DMS153 treated with DMSO at 0.1 percent for 48 hours (cell line): ENCODE measurements around the gene OBSCN.
"Not testable (repeated sequence)": the region's sequence is repeated elsewhere in the genome, so short reads cannot be mapped to it uniquely, and the experiment has no call there.

ENCODE experiments used
- DNase-seq: peaks from one replicate; lab custom pipeline; 2025; ENCODE audit not compliant: unreplicated experiment; lab: John Stamatoyannopoulos, UW

OBSCN gene

DNA sequence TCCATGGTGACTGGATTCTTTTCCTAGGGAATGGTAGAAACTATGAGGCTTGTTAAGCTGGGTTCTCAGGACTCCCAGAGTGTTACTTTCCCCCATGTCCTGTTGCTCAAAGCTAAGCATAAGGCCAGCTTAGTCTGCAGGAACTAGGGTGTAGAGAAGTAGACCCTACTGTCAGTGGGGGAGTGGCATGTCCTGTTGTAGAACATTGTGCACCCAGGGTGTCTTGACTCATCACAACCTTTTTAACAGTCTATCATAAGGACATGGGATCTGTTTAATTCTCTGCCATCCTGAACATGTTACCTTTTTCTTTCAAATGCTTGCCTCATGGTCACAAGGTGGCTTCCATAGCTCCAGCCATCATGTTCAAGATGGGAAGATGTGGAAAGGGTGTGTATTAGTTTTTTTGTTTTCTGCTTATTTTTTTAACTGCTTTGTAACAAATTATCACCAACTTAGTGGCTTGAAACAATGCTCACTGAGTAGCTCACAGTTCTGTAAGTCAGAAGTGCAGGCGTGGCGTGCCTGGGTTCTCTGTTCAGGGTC lies 17.4 kb downstream of the OBSCN start:
- no peak for DNase-seq

DNA sequence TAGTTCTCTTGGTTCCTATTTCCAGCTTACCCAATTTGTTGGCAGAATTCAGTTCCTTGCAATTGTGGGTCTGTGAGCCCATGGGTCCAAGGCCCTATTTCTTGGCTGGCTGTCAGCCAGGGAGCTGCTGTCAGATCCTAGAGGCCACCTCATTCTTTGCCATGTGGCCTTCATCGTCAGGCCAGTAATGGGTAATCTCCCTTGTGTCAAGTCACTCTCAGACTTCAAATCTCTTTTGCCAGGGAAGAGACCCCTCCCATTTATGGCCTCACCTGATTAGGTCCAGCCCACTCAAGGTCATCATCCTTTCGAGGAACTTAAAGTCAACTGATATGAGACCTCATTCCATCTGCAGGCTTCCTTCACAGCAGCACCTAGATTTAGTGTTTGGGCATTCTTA lies 17.9 kb downstream of the OBSCN start:
- DNase-seq = no peak

DNA sequence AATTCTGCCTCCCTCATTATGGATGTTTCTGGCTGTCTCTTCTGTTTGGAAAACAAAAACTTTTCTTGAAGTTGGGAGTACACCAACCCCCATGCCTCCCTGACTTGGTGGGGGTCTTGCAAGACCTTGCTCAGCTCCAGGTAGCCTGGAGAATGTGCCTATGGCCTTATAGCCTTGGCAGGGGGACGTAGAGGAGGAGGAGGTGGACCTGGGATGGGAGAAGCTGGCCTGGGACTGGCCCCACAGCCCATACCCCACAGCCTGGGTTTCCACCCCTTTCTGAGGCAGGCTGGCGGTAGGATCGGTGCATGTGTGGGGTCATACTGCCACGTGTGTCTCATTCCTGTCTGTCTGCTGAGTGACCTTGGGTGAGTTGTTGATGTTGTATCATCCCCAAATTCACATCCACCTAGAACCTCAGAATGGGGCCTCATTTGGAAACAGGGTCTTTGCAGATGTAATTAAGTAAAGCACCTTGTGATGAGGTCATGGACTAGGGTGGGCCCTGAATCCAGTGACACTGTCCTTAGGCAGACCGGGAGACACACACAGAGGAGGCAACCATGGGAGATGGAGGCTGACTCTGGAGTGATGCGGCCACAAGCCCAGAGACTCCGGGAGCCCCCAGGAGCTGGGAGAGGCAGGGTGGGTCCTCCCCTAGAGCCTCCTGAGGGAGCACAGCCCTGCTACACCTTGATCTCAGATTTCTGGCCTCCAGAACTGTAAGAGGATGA lies 18.5 kb downstream of the OBSCN start:
- no peak for DNase-seq

DNA sequence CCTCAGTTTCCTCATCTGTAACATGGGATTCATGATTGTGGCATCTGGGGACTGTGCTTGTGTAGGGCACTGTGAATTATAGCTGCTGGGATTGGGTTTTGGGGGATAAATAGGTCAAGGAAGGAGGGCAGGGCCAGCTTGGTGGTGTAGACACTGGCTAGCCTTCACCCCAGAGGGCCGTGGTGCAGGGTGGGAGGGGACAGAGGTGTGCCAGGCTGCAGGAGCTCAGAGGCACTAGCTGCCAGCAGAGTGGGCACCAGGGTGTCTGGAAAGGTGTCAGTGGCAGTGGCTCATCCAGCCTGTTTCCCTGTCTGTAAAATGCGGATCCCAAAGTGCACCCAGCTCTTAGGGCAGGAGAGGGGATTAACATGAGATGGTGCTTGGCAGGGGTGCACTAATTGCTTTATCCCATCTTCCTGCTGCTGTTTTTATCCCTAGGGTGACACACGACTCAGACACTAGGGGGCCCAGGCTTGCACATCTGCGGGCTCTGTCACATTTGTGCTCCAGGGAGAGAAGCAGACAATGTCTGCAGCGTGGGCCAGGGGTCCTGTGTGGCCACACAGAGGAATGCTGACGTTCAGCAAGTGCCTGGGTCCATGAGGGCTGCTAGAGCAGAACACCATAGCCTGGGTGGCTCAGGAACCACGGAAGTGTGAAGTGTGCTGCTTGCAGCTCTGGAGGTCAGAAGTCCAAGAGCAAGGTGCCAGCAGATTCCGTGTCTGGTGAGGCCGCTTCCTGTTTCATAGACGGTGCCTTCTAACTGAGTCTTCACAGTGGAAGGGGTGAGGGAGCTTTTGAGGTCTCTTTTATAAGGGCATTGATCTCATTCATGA lies 19.3 kb downstream of the OBSCN start:
- no peak for DNase-seq

DNA sequence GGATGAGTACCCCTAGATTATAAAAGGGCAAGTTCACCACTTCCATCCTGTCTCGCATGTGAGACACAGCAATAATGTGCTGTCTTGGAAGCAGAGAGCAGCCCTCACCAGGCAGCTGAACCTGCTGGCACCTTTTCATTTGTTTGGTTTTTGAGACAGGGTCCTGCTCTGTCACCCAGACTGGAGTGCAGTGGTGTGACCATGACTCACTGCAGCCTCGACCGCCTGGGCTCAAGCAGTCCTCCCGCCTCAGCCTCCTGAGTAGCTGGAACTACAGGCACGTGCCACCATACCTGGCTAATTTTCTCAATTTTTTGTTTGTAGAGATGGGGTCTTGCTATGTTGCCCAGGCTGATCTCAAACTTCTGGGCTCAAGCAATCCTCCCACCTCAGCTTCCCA lies 20.3 kb downstream of the OBSCN start:
- DNase-seq = not testable (repeated sequence)

DNA sequence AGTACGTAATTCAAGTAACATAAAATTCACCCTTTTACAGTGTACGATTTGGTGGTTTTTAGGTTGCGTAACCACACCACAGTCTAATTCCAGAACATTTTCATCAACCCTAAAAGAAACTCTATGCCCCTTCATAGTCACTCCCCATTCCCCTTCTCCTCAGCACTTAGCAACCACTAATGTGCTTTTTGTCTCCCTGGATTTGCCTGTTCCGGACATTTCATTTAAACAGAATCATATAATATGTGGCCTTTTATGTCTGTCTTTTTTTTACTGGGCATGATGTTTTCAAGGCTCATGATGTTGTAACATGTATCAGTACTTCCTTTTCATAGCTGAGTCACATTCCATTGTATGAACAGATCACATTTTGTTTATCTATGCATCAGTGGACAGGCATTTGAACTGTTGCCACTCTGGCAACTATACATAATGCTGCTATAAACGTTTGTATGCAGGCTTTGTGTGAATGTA lies 20.8 kb downstream of the OBSCN start:
- no peak for DNase-seq

DNA sequence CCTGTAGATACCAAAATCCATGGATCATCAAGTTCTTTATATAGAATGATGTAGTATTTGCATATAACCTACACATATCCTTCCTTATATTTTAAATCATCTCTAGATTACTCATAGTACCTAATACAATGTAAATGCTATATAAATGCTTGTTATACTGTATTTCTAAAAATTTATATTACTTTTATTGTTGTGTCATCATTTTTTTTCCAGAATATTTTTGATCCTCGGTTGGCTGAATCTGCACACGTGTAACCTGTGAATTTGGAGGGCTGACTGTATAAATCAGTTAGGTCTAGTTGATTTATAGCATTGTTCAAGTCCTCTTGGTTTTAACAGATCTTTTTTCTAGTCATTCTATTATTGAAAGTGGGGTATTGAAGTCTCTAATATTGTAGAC lies 23.3 kb downstream of the OBSCN start:
- DNase-seq = no peak

DNA sequence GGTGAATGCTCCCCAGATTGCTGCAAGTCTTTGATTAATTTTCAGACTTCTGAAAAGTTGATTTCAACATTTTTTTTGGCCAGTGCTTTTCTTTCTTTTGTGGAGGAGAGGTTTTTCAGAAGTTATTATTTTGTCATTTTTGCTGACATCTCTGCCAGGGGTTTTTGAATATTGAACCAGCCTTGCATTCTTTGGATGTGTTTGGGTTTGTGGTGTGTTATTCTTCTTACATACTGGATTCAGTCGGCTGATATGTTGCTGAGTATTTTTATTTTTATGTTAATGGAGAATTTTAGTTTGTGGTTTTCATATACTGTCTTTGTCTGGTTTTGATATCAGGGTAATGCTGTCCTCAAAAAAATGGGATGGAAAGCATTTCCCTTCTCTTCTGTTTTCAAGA lies 25.3 kb downstream of the OBSCN start:
- no peak for DNase-seq

DNA sequence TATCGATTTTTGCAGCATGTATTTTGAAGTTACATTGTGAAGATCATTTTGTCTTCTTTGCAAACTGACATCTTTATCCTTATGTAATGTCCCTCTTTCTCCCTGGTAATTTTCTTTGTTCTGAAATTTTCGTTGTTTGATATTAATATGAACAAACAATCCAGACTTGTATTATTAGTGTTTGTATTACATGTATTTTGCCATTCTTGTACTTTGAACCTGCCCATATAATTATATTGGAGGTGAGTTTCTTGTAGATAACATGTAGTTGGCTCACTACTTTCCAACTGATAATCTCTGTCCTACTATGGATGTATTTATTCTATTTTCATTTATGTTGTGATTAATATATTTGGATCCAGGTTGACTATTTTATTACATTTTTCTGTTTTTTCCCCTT lies 27.1 kb downstream of the OBSCN start:
- DNase-seq = no peak

DNA sequence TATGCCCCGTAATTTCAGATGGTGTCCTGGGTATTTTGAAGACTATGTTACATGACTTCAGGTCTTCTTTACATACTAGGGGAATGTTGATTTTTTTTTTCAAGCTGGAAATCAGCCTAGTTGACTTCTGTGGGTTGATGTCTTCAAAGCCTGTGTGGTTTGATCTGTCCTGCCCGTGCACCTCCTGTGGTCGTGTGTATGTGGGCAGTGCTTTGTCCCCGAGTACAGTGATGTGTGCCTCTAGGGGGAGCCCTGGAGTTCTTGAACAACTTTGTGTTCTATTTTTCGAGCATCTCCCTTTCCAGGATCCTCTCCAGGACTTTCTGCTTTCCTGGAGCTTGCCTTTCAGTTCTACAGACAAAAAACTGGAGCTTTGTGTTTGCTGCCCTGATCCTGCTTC lies 28.9 kb downstream of the OBSCN start:
- no peak for DNase-seq

DNA sequence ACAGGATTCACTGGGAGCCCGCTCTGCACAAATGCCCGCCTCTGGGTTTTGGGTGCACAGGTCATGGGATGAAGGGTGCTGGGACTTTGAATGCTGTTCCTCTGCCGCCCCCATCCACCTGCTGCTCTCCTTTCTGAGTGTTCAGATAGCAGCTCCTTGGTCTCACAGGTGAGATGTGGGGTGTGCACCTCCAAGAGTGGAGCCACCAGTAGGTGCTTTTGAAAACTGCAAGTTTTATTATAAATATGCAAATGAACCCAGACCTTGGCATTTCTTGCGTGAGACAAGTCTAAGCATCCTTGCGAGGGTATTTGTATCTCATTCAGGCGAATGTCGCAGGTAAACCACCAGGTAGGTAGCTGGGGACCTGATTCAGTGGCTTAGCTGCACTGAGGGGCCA lies 30.2 kb downstream of the OBSCN start:
- no peak for DNase-seq

DNA sequence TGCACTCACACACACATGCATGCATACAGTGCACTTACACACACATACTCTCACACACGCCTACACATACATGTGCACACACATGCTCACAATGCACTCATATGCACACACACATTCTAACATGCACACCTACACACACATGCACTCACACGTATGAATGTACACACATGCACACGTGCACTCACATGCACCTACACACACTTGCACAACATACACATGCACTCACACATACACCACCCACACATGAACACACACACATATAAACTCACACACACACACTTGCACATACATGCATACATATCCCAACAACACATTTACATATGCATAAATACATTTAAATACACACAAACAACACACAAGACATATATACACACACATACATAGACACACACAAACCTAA lies 30.6 kb downstream of the OBSCN start:
- DNase-seq = no peak

DNA sequence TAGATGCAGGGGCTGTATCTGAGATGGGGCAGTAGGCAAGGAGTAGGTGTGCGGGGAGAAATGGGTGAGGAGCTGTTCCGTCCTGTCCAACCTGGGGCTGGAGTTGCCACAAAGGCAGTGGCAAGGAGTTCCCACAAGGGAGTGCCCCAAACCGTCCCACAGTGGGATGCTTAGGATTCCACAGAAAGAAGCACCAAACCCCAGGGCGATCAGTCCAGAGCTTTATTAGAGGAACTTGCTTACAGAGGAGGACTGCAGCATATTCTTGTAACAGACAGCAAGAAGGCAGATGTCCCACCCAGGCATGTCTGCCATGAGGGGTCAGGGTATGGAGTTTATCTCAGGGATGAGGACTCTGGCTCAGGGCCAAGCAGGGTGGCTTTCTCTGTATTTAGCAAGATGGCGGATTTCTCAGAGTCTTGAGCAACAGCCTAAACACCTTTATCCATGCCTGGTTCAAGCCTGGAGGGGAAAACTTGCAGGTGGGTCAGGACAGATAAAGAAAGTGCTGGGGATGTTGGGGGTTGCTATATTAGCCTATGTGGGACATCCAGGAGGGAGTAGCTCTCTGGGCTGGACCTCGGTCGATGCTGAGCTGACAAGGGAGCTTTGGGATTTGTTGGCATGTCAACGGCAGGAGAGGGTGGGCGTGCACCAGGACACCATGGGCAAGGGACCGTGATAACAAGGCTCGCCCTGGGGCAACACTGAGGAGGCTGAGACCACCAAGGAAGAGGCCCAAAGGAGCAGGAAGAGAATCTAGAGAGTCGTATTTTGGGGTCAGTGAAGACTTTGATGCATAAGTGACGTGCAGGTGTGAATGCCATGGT lies 32.8 kb downstream of the OBSCN start:
- no peak for DNase-seq

DNA sequence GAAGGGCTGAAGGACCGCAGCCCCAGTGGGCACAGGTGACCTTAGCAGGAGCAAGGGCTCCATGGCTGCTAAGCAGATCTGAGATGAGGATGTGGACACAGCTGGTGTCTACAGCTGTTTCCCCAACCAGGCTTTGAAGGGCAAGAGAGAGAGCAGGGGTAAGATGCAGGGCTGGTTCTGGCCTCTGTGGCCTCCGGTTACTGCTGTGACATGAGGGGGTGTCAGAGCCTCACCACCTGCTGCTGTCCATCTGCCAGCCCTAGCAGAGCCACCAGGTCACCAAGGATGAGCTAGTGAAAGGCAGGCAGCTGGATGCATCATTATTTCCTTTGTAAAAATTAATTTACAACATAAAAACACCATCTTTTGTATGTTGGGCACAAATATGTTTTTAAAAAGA lies 33.4 kb downstream of the OBSCN start:
- DNase-seq = no peak

DNA sequence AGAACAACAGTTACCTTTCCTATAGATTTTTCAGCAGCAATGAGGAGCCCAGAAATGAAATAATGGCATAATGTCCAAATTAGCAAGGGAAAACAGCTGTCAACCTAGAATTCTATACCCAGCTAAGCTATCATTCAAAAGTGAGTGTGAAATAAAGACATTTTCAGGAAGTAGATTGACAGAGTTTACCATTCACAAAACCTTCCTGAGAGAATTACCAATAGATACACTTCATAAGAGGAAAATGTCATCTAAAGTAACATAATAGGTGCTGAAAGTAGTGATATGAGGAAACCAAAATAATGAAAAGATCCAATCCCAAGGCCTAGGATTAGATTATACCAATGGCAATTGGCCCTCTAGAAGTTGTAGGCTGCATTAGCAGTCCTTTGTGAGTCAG lies 34.6 kb downstream of the OBSCN start:
- no peak for DNase-seq

DNA sequence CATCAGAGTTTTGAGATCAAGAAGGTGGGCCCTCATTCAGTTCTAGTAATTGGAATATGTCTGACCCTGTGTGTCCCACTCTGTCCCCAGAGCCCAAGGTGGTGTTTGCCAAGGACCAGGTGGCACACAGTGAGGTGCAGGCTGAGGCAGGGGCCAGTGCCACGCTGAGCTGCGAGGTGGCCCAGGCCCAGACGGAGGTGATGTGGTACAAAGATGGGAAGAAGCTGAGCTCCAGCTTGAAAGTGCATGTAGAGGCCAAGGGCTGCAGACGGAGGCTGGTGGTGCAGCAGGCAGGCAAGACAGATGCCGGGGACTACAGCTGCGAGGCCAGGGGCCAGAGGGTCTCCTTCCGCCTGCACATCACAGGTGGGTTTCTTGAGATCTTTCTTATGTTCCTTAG lies 35.2 kb downstream of the OBSCN start:
- no peak for DNase-seq

DNA sequence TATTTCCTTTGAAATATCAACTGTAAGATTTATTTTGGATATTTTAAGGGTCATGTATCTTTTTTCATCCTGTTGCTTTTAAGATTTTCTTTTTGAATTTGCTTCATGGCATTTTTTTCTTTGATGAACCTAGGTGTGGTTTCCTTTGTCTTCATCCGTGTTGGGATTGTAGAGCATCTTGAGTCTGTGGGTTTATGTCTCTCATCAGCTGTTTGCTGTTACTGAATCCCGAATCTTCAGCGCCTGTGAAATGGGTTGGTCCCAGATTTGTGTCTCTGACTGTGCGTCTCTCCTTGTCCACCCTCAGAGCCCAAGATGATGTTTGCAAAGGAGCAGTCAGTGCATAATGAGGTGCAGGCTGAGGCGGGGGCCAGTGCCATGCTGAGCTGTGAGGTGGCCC lies 36.1 kb downstream of the OBSCN start:
- not testable (repeated sequence) for DNase-seq

DNA sequence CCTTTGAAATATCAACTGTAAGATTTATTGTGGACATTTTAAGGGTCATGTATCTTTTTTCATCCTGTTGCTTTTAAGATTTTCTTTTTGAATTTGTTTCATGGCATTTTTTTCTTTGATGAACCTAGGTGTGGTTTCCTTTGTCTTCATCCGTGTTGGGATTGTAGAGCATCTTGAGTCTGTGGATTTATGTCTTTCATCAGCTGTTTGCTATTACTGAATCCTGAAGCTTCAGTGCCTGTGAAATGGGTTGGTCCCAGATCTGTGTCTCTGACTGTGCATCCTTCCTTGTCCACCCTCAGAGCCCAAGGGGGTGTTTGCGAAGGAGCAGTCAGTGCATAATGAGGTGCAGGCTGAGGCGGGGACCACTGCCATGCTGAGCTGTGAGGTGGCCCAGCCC lies 37.3 kb downstream of the OBSCN start:
- no peak for DNase-seq

DNA sequence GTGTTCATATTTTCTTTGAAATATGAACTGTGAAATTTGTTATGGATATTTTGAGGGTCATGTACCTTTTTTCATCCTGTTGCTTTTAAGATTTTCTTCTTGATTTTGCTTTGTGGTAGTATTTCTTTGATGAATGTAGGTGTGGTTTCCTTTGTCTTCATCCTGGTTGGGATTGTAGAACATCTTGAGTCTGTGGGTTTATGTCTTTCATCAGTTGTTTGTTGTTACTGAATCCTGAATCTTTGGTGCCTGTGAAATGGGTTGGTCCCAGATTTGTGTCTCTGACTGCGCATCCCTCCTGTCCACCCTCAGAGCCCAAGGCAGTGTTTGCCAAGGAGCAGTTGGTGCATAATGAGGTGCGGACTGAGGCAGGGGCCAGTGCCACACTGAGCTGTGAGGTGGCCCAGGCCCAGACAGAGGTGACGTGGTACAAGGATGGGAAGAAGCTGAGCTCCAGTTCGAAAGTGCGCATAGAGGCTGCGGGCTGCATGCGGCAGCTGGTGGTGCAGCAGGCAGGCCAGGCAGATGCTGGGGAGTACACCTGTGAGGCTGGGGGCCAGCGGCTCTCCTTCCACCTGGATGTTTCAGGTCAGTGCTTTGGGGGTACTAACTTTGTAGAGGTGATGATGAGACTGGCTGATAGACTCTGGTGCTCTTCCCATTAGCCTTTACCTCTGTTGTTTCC lies 38.5 kb downstream of the OBSCN start:
- no peak for DNase-seq

DNA sequence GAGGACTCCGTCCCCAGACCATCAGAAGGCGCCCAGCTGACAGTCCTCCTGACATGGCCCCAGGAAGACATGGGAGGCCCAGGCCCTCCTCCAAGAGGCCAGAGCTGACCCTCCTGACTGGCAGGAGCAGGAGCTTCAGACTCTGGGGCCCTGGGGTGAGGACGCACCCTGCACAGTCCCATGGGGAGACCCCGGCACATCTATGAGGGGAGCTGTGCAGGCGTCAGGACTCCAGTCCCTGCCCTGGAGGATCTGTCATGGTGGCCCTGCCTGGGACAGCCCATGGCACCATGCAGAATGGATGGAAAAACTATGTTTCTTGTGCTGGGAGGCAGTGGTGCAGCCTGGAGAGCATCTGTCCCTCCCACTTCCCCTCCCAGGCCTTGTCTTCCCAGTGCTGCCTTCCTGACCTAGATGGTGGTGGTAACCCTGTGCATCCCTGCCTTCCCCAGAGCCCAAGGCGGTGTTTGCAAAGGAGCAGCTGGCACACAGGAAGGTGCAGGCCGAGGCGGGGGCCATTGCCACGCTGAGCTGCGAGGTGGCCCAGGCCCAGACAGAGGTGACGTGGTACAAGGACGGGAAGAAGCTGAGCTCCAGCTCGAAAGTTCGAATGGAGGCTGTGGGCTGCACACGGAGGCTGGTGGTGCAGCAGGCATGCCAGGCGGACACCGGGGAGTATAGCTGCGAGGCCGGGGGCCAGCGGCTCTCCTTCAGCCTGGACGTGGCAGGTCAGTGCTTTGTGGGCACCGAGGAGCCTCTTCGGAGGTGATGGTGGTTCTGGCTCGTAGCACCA lies 41.9 kb downstream of the OBSCN start:
- DNase-seq = no peak
